Nephron progenitor cell (in vitro differentiated cells): ENCODE data around the gene IRX3.

Experiments used
- DNase-seq: peaks from one replicate; pipeline ENCODE4 v3.0.0; 2021
- H3K27ac Mint-ChIP-seq: 2 replicates; pipeline ENCODE4 v1.8.0; 2021; ENCODE audit warnings: mild to moderate bottlenecking, moderate library complexity, mixed read lengths
- H3K27me3 Mint-ChIP-seq: 2 replicates; pipeline ENCODE4 v1.8.0; 2021; ENCODE audit warnings: mild to moderate bottlenecking, low read depth, mixed read lengths; ENCODE audit not compliant: poor library complexity
- H3K36me3 Mint-ChIP-seq: 2 replicates; pipeline ENCODE4 v1.8.0; 2021; ENCODE audit warnings: low read depth, mixed read lengths
- H3K4me1 Mint-ChIP-seq: 2 replicates; pipeline ENCODE4 v1.8.0; 2021; ENCODE audit warnings: mixed read lengths
- H3K4me3 Mint-ChIP-seq: 2 replicates; pipeline ENCODE4 v1.8.0; 2021; ENCODE audit warnings: mild to moderate bottlenecking, moderate library complexity, mixed read lengths
- H3K9me3 Mint-ChIP-seq: 2 replicates; pipeline ENCODE4 v1.8.0; 2021; ENCODE audit warnings: mild to moderate bottlenecking, moderate library complexity, mixed read lengths
- TF ChIP-seq, protein P1 (sequence below): fragments of 200-600 bp; sonication (generic); IDR thresholded peaks from 2 replicates; pipeline ENCODE4 v1.5.0; 2021; ENCODE audit warnings: antibody characterized with exemption

IRX3 gene

DNA sequence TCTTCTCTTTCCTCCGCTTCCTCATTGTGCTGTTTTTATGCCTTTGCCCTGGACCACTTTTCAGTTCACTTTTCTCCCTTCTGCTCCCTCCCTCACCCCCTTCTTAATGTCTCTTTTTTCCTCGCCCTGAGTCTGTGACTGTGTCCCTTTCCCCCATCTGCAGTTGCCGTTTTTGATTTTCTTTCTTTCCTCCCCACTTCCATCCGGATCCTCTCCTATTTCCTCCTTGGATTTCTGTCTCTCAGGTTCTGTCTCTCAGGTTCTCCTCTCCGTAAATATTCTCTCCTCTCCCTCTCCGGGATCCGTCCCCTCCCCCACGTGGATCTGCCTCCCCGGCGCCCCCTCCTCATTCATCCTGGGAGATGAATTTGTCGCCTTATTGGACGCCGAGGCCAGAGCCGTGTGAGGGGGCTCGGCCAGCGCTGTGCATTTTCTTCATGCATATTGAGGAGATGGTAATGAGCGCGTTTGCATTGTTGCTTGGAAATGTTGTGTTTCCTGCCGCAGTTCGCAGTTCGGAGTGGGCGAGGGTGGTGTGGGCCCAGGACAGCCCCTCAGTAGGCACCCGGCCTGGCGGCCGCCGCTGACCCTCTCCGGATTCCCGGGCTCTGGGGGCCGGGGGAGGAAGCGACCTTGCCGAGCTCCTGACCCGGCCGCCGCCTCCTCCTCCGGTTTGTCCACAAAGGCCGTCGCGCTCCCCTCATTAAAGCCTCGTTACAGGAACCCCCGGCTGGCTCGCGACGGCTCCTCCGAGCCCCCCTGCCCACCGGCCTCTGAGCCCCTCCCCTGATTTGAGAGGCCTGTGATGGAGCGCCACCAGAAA, 4.5 kb upstream of the IRX3 start:
- TF ChIP-seq, protein P1, sequence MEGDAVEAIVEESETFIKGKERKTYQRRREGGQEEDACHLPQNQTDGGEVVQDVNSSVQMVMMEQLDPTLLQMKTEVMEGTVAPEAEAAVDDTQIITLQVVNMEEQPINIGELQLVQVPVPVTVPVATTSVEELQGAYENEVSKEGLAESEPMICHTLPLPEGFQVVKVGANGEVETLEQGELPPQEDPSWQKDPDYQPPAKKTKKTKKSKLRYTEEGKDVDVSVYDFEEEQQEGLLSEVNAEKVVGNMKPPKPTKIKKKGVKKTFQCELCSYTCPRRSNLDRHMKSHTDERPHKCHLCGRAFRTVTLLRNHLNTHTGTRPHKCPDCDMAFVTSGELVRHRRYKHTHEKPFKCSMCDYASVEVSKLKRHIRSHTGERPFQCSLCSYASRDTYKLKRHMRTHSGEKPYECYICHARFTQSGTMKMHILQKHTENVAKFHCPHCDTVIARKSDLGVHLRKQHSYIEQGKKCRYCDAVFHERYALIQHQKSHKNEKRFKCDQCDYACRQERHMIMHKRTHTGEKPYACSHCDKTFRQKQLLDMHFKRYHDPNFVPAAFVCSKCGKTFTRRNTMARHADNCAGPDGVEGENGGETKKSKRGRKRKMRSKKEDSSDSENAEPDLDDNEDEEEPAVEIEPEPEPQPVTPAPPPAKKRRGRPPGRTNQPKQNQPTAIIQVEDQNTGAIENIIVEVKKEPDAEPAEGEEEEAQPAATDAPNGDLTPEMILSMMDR, result no peak
- Mint-ChIP-seq H3K4me3 (peak overlapping the region; percentile 81), H3K9me3 (peaks cover 15% of the 10 kb centered on the region), H3K27ac (no peak overlapping the region), H3K36me3 (peaks cover 10% of the 10 kb centered on the region), H3K27me3 (peaks cover 85% of the 10 kb centered on the region), H3K4me1 (peaks cover 37% of the 10 kb centered on the region)
- DNase-seq, result peak; percentile 56

DNA sequence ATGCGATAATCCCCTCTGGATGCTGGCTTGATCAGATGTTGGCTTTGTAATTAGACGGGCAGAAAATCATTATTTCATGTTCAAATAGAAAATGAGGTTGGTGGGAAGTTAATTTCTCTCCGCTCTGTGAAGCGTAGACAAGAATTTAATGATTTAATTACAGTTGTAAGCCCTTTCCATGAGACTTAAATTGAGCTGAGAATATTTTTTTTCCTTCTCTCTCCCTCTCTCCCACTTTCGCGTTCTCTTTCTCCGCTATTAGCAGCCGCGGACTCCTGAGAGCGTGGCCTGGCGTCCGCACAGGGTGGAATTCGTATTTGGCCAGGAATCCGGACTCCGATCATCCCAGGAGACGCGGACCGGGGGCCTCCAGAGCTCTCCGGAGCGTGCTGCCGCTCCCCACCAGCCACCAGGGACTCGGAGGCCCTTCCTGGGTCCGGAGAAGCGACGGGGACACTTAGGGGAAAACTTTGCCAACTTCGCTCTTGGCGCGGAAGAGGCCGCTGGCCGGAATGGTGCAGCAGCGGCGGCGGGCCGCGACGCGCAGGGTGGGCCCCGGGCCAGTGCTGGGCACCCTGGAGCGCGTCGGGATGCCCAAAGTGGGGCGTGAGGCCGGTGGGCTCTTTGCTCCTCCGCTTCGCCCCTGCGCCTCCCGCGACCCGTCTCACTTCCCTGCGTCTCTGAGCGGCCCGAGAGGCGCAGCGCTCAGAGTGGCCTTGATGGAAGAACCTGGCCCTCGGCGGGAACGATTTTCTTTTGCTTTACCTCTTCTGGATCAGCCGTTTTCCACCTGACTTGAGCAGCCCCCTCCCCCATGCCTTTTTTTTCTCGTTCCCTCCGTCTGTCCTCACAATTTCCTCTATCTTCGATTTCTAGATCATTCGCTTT, 3.6 kb upstream of the IRX3 start:
- DNase-seq, result peak; percentile 50
- peaks cover 5% of the 10 kb centered on the region for H3K36me3 Mint-ChIP-seq
- no peak overlapping the region for H3K27ac Mint-ChIP-seq
- peak overlapping the region; percentile 83 for H3K4me3 Mint-ChIP-seq
- TF ChIP-seq, protein P1, result no peak
- H3K27me3 Mint-ChIP-seq, result peaks cover 84% of the 10 kb centered on the region
- peaks cover 9% of the 10 kb centered on the region for H3K9me3 Mint-ChIP-seq
- H3K4me1 Mint-ChIP-seq, result peaks cover 39% of the 10 kb centered on the region

DNA sequence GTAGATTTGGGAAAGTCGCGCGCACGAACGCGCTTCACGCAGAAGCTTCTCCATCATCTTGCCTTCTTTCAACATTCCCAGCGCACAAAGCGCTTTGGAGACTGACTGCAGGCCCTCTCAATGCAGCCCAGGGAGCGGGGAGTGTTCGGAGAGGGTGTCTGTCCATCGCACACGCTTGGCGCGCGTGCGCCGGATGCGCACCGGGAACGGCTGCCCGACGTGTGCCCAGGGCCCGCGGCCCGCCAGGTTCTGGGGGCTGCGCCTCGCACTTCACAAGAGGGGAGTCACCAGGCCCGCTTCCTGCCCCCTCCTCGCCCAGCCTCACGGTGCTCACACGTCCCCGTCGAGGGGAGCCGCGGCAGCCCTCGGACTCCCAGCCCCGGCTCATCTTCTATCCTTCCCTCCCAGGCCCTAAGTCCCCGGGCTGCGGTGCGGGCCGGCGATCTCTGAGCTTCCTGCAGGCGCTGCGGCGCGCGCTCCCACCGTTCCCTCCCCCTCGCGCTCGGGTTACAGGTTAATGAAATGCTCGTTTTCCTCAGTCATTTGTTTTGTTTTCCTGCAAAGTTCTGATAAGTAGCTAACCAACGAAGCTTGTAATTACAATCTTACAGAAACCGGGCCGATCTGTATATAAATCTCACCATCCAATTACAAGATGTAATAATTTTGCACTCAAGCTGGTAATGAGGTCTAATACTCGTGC, 2.8 kb upstream of the IRX3 start:
- TF ChIP-seq, protein P1, result no peak
- DNase-seq, result peak; percentile 76
- no peak overlapping the region for H3K27ac Mint-ChIP-seq
- H3K27me3 Mint-ChIP-seq, result peaks cover 85% of the 10 kb centered on the region
- peaks cover 43% of the 10 kb centered on the region for H3K4me1 Mint-ChIP-seq
- peaks cover under 1% of the 10 kb centered on the region for H3K36me3 Mint-ChIP-seq
- H3K9me3 Mint-ChIP-seq, result peaks cover 2% of the 10 kb centered on the region
- H3K4me3 Mint-ChIP-seq, result peak overlapping the region; percentile 83

DNA sequence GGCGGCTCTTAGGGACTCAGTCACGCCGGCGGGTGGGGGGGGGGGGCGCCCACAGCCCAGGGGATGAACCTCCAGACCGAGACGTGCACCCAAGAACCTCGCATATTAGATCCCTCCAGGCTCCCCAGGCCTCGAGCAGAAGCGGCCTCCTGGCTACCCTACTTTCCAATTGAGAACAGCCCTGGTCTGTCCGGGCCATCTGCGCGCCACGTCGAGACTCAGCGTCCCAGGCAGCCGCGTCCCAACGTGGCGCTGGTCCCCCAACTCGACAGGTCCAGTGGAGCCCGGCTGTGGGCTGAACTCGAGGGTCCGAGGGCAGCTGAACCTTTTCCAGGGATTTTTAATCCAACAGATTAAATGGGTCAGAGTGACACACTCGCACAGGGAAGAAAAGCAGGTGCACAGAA, 2.3 kb upstream of the IRX3 start:
- Mint-ChIP-seq H3K27me3 (peaks cover 85% of the 10 kb centered on the region), H3K4me1 (peaks cover 44% of the 10 kb centered on the region), H3K4me3 (peak overlapping the region; percentile 42), H3K36me3 (no peaks in the 10 kb centered on the region), H3K27ac (no peak overlapping the region), H3K9me3 (no peaks in the 10 kb centered on the region)
- no peak for DNase-seq
- TF ChIP-seq, protein P1, result no peak

DNA sequence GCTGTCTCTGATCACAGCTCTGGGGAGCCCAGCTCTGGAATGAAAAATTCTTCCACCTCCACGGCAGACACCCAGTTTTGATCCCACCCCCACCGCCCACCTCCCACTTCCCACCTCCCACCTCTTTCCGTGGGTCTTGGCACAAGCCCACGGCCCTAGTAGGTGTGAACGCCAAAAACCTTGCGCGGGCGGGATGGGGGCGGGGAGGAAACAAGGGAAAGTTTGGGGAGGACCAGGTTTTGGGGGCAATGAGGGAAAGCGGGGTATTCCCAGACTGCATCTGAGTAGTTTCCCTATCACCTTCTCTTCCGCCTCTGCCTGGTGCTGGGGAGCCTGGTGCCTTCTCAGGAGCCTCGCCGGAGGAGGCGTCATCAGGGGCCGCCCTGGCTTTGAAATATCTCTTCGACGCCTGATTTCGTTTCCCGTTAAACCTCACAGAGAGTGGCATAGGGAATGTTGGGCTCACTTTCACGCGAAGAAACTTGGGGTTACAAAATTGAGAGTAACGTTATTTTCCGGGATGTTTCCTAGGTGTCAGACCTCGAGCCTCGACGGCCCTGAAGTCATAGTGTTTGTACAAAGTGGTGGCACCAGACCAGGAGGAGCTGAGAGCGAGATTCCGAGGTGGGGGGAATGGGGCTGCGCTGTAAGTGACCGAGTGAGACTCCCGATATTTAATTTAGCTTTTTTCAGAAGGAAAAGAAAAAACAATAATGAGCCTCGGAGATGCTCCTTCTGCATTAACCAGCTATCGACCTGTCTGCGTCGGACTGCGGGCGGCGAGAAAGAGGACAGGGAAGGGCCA, 1.6 kb upstream of the IRX3 start:
- H3K4me1 Mint-ChIP-seq, result peaks cover 50% of the 10 kb centered on the region
- H3K36me3 Mint-ChIP-seq, result no peaks in the 10 kb centered on the region
- H3K27ac Mint-ChIP-seq, result no peak overlapping the region
- H3K9me3 Mint-ChIP-seq, result no peaks in the 10 kb centered on the region
- H3K4me3 Mint-ChIP-seq, result peak overlapping the region; percentile 84
- H3K27me3 Mint-ChIP-seq, result peaks cover 86% of the 10 kb centered on the region
- DNase-seq, result no peak
- TF ChIP-seq, protein P1, result no peak
